A549 (cell line): ENCODE measurements around the gene STIM2. TPM values are rescaled to one million over a fixed set of nuclear protein-coding genes. Genes with fewer than 3 reads are reported as not detected.

Source experiments
- ATAC-seq, 2 experiments: fragments of 200-7000 bp in 1 of 2; fragments of >200 bp in 1 of 2; cut with Nextera tagmentation in 1 of 2; cut with Tn5 transposase in 1 of 2; 3 replicates each; pipeline versions ENCODE4 v1.8.0 to v1.9.1; 2018 to 2020; ENCODE audit warnings: mild to moderate bottlenecking in 1 of 2, moderate library complexity in 1 of 2
- CTCF ChIA-PET: fragments of 300-600 bp; sonication (Branson Sonifier 250); formaldehyde crosslinking; extraction: SDS; loops from one replicate; lab custom pipeline; 2021; ENCODE audit warnings: antibody characterized with exemption, inconsistent platforms; lab: Yijun Ruan, JAX
- POLR2A ChIA-PET: fragments of 350-600 bp; formaldehyde crosslinking; extraction: SDS; loops from one replicate; lab custom pipeline; 2021; ENCODE audit warnings: antibody characterized with exemption, inconsistent platforms; lab: Yijun Ruan, JAX
- DNase-seq, 2 experiments: peaks; one replicate each; pipeline versions ENCODE4 v3.0.0 to v3.0.0-alpha.2; 2011 to 2016; ENCODE audit warnings: low read depth in 1 of 2, low spot score in 1 of 2
- FAIRE-seq: peaks from 2 replicates; lab custom pipeline; 2011; peaks lifted over from hg19 to GRCh38; lab: Jason Lieb, UNC
- H3K27ac ChIP-seq, 2 experiments: fragments of >200 bp; sonication (Bioruptor Twin); formaldehyde crosslinking; 3 replicates each; pipeline ENCODE4 v1.5.1; 2016 to 2017
- H3K4me1 ChIP-seq: fragments of >200 bp; sonication (Bioruptor Twin); formaldehyde crosslinking; 3 replicates; pipeline ENCODE4 v1.6.1; 2016
- H3K4me2 ChIP-seq: fragments of >200 bp; sonication (Bioruptor Twin); formaldehyde crosslinking; 3 replicates; pipeline ENCODE4 v1.6.1; 2016
- H3K4me3 ChIP-seq: fragments of >200 bp; sonication (Bioruptor Twin); formaldehyde crosslinking; 3 replicates; pipeline ENCODE4 v1.5.1; 2016
- H3K9me3 ChIP-seq: fragments of >200 bp; sonication (Bioruptor Twin); formaldehyde crosslinking; 3 replicates; pipeline ENCODE4 v1.6.1; 2016
- ATOH8 ChIP-seq: fragments of 250-450 bp; sonication (Bioruptor Pico); IDR thresholded peaks from 2 replicates; pipeline ENCODE4 v1.5.0; 2020; ENCODE audit warnings: low read depth, mild to moderate bottlenecking, moderate library complexity
- BHLHE40 ChIP-seq: IDR thresholded peaks from 2 replicates; pipeline ENCODE4 v1.6.1; 2012; ENCODE audit warnings: low read depth, low read length, inconsistent platforms
- CBX8 ChIP-seq: fragments of 200-600 bp; sonication (generic); IDR thresholded peaks from 2 replicates; pipeline ENCODE4 v1.6.1; 2016
- CHD2 ChIP-seq: fragments of 150-350 bp; IDR thresholded peaks from 2 replicates; pipeline ENCODE4 v1.6.1; 2014; ENCODE audit warnings: low read length; ENCODE audit not compliant: partially characterized antibody
- CHD4 ChIP-seq: fragments of 200-600 bp; sonication (generic); IDR thresholded peaks from 2 replicates; pipeline ENCODE4 v1.6.1; 2016; ENCODE audit warnings: antibody characterized with exemption, mild to moderate bottlenecking, borderline replicate concordance
- EHMT2 ChIP-seq: fragments of 200-600 bp; sonication (generic); IDR thresholded peaks from 2 replicates; pipeline ENCODE4 v1.6.1; 2016; ENCODE audit warnings: antibody characterized with exemption, low read depth, mild to moderate bottlenecking, moderate library complexity
- ELK1 ChIP-seq: fragments of 150-350 bp; IDR thresholded peaks from 2 replicates; pipeline ENCODE4 v1.6.1; 2014; ENCODE audit warnings: low read depth, mild to moderate bottlenecking, low read length
- ESRRA ChIP-seq: fragments of 150-350 bp; IDR thresholded peaks from 2 replicates; pipeline ENCODE4 v1.6.1; 2014; ENCODE audit warnings: mild to moderate bottlenecking, low read length, borderline replicate concordance
- FOSB ChIP-seq: fragments of 250-450 bp; sonication (Bioruptor Pico); IDR thresholded peaks from 2 replicates; pipeline ENCODE4 v1.5.0; 2020; ENCODE audit warnings: mild to moderate bottlenecking, moderate library complexity
- FOSL2 ChIP-seq, 2 experiments: fragments of 450-650 bp in 1 of 2; fragments of >200 bp in 1 of 2; sonication (Bioruptor Twin) in 1 of 2; formaldehyde crosslinking; IDR thresholded peaks; 2 replicates each; pipeline versions ENCODE4 v1.5.0 to v1.6.1; 2016 to 2020; ENCODE audit warnings: mild to moderate bottlenecking in 1 of 2, moderate library complexity in 1 of 2
- HEYL ChIP-seq: fragments of 250-450 bp; sonication (Bioruptor Pico); IDR thresholded peaks from 2 replicates; pipeline ENCODE4 v1.8.0; 2021; ENCODE audit warnings: mild to moderate bottlenecking, moderate library complexity
- MAX ChIP-seq: IDR thresholded peaks from 2 replicates; pipeline ENCODE4 v1.6.1; 2012
- MAZ ChIP-seq: fragments of 150-350 bp; IDR thresholded peaks from 2 replicates; pipeline ENCODE4 v1.6.1; 2014; ENCODE audit warnings: antibody characterized with exemption, low read depth, low read length, borderline replicate concordance
- NFE2L2 ChIP-seq: fragments of 150-350 bp; conservative IDR thresholded peaks from 2 replicates; pipeline ENCODE4 v1.6.1; 2014; ENCODE audit warnings: low read length
- TP53 ChIP-seq: fragments of 250-450 bp; sonication (Bioruptor Pico); IDR thresholded peaks from 2 replicates; pipeline ENCODE4 v1.5.0; 2021; ENCODE audit warnings: mild to moderate bottlenecking, moderate library complexity
- WGBS: methylation state at CpG from one replicate; pipeline ENCODE4 v1.1.6; 2017; ENCODE audit errors: missing lambda C conversion rate; 5-methylcytosine and 5-hydroxymethylcytosine counted together
- polyA plus RNA-seq, 4 experiments: library from polyadenylated mRNA; depleted of rRNA in 3 of 4; stranded (reverse); fragments of >200 nt; fragmentation: RNase III in 1 of 4; extraction: RNeasy Plus Mini Kit Qiagen cat#74134 plus additional on column Dnase treatment in 1 of 4; gene quantifications; 2 replicates in 3 of 4; 3 replicates in 1 of 4; pipeline ENCODE4 v1.2.3, GENCODE V29; 2011 to 2017

The STIM2 gene
- polyA plus RNA-seq, 2 of the 4 experiments (the other 2 are of a cell fraction), result 13.6 to 20.6 TPM

GRCh38 chr4:26815706-26816105, 44.9 kb upstream of the STIM2 start:
- no peak for DNase-seq
- Histone ChIP-seq H3K9me3 (no peaks in the 10 kb centered on the region), H3K4me2 (no peak overlapping the region), H3K27ac (no peak overlapping the region), H3K4me3 (no peak overlapping the region), H3K4me1 (no peaks in the 10 kb centered on the region)
- FAIRE-seq, result no peak
- ChIA-PET POLR2A (no interaction called here), CTCF (no interaction called here)
- 85% methylated on average over 5 of the region's 5 CpGs for WGBS
- TF ChIP-seq TP53, result no peak
- no peak for TF ChIP-seq NFE2L2
- no peak for TF ChIP-seq FOSL2 (IDR thresholded peaks at IDR 0.05)
- TF ChIP-seq FOSL2 (CRISPR knock-in tag; IDR thresholded peaks at IDR 0.05), result no peak
- no peak for TF ChIP-seq HEYL (CRISPR knock-in tag)
- TF ChIP-seq CBX8, result no peak
- TF ChIP-seq EHMT2, result no peak
- TF ChIP-seq MAX, result no peak
- ATAC-seq, result no peak

GRCh38 chr4:26819026-26819425, 41.6 kb upstream of the STIM2 start:
- no peak overlapping the region for H3K4me3 ChIP-seq
- H3K4me1 ChIP-seq, result no peaks in the 10 kb centered on the region
- no peak for FAIRE-seq
- no peak overlapping the region for H3K4me2 ChIP-seq
- no peak for DNase-seq
- TF ChIP-seq MAX (no peak), CHD4 (no peak), MAZ (no peak)
- ChIA-PET CTCF (no interaction called here), POLR2A (no interaction called here)
- H3K9me3 ChIP-seq, result no peaks in the 10 kb centered on the region
- no peak overlapping the region for H3K27ac ChIP-seq
- 93% methylated on average over 3 of the region's 4 CpGs for WGBS
- no peak for ATAC-seq

- ChIA-PET CTCF (no interaction called here), POLR2A (no interaction called here)
- ATAC-seq, result no peak
- no peak overlapping the region for H3K27ac ChIP-seq
- no peak overlapping the region for H3K4me2 ChIP-seq
- TF ChIP-seq MAX (no peak), ELK1 (no peak), CHD2 (no peak), ESRRA (no peak)
- no peaks in the 10 kb centered on the region for H3K9me3 ChIP-seq
- no peak overlapping the region for H3K4me3 ChIP-seq
- H3K4me1 ChIP-seq, result no peaks in the 10 kb centered on the region
- no peak for DNase-seq
- 60% methylated on average over 3 of the region's 3 CpGs for WGBS
- FAIRE-seq, result no peak
Measured at GRCh38 chr4:26819478-26820095, 41.1 kb upstream of the STIM2 start.

GRCh38 chr4:26820346-26820745, 40.3 kb upstream of the STIM2 start:
- TF ChIP-seq BHLHE40 (no peak), FOSB (CRISPR knock-in tag) (no peak), ATOH8 (CRISPR knock-in tag) (no peak)
- FAIRE-seq, result no peak

More at GRCh38 chr4:26820346-26820745, 40.3 kb upstream of the STIM2 start:
- DNase-seq (no peak), ATAC-seq (no peak)
- no peaks in the 10 kb centered on the region for H3K9me3 ChIP-seq
- H3K4me1 ChIP-seq, result no peaks in the 10 kb centered on the region
- H3K4me3 ChIP-seq, result no peak overlapping the region
- H3K27ac ChIP-seq, result no peak overlapping the region
- no peak overlapping the region for H3K4me2 ChIP-seq
- WGBS, result 31% methylated on average over 1 of the region's 1 CpG
- ChIA-PET CTCF (no interaction called here), POLR2A (no interaction called here)
